Heart right ventricle (tissue), 16 donors: ENCODE data around the gene HEBP1. TPM values are rescaled to one million over a fixed set of nuclear protein-coding genes. Genes with fewer than 3 reads are reported as not detected.

Source experiments
- ATAC-seq, 8 donors: fragments of 200-7000 bp; cut with Tn5 transposase; one replicate each; pipeline ENCODE4 v1.9.1; 2020; ENCODE audit warnings: mild to moderate bottlenecking in 8 of 8, moderate library complexity in 8 of 8, moderate number of reproducible peaks in 1 of 8
- DNase-seq, 2 donors: peaks; one replicate each; pipeline ENCODE4 v3.0.0-alpha.2; 2020
- H3K27ac ChIP-seq, 10 donors: fragments of 200-600 bp; sonication (generic) in 2 of 10; one replicate each; pipeline versions ENCODE4 v1.5.0 to v1.8.0; 2020 to 2022; ENCODE audit warnings: mild to moderate bottlenecking in 3 of 10
- H3K27me3 ChIP-seq, 7 donors: fragments of 200-600 bp; one replicate each; pipeline ENCODE4 v1.8.0; 2021 to 2022; ENCODE audit warnings: mild to moderate bottlenecking in 2 of 7
- H3K36me3 ChIP-seq, 9 donors: fragments of 200-600 bp; sonication (generic) in 1 of 9; one replicate each; pipeline versions ENCODE4 v1.5.0 to v1.8.0; 2020 to 2022; ENCODE audit warnings: mild to moderate bottlenecking in 2 of 9
- H3K4me1 ChIP-seq, 9 donors: fragments of 200-600 bp; sonication (generic) in 1 of 9; one replicate each; pipeline versions ENCODE4 v1.5.0 to v1.8.0; 2020 to 2022; ENCODE audit warnings: mild to moderate bottlenecking in 4 of 9
- H3K4me3 ChIP-seq, 10 donors: fragments of 200-600 bp; sonication (generic) in 2 of 10; one replicate each; pipeline versions ENCODE4 v1.5.0 to v1.8.0; 2020 to 2022; ENCODE audit warnings: mild to moderate bottlenecking in 7 of 10, moderate library complexity in 2 of 10
- H3K9me3 ChIP-seq, 11 donors: fragments of 200-600 bp in 10 of 11; sonication (generic) in 2 of 11; one replicate each; pipeline versions ENCODE4 v1.5.0 to v1.8.0; 2013 to 2022; ENCODE audit warnings: mild to moderate bottlenecking in 2 of 11, control low read depth in 1 of 11, moderate library complexity in 1 of 11
- CTCF ChIP-seq, 9 donors: fragments of 200-600 bp; sonication (generic) in 2 of 9; IDR thresholded peaks; one replicate each; pipeline versions ENCODE4 v1.5.0 to v1.8.0; 2021 to 2022; ENCODE audit warnings: antibody characterized with exemption in 9 of 9, mild to moderate bottlenecking in 5 of 9, moderate library complexity in 1 of 9
- WGBS, 2 donors: extraction: QIAGEN DNeasy Blood & Tissue Kit; methylation state at CpG; one replicate each; pipeline ENCODE4 v1.1.7; 2013; ENCODE audit warnings: inconsistent platforms in 1 of 2; 5-methylcytosine and 5-hydroxymethylcytosine counted together
- intact Hi-C, 10 donors: fragments of 100-400 bp; cut with DNase I; formaldehyde crosslinking; loops; one replicate each; pipeline versions ENCODE4 v1.11.1 to v1.14.2; 2022
- polyA plus RNA-seq, 2 donors: library from polyadenylated mRNA; stranded (reverse); fragments of 200-250 nt; gene quantifications; one replicate each; pipeline ENCODE4 v1.2.3, GENCODE V29; 2013
- total RNA-seq, 10 donors: library from RNA; stranded (reverse); fragmentation: NEBNext Ultra II Directional in 3 of 10; extraction: Animal tissue kit (Norgen Biotek cat#: 25700) in 3 of 10; gene quantifications; one replicate each; pipeline versions ENCODE4 v1.2.1 to v1.2.4, GENCODE V29; 2021 to 2023
- donor health status: Arrhythmogenic right ventricular cardiomyopathy.
- donor health status: ischemic (EF 13 %, LVEDD 7.1; RV severe dilation, severe dysfunction).
- donor health status: healthy with polysubstance abuse.
- donor health status: DM: no; HTN: yes; CAD: no.
- donor health status: DM: no; HTN: no; CAD: no.
- donor health status: ischemic (EF 25% LVEDD 6.9; RV normal size, moderate dysfunction).
- donor health status: ischemic (EF 25% LVEDD 5.7; RV mildly dilated, moderate dysfunction).
- donor health status: healthy.
- donor health status: DM: yes; HTN: yes; CAD: no.
- donor health status: Ischemic cardiomyopathy.
- donor health status: ischemic (EF 35%, LVEDD 5.7; RV mildly dilated, moderate dysfunction).
- donor health status: nonischemic (EF 11% LVEDD 7.7; RV severe dilation, severe dysfunction).
- donor health status: DM: yes; HTN: yes; CAD: no.
- donor health status: PGD.
- donor health status: ischemic (EF 29% LVEDD 5.4; RV normal size, mild dysfunction).
- donor health status: nonischemic (EF 23%, LVEDD 6.1; RV moderate dilation, normal function).

The HEBP1 gene
- total and polyA plus RNA-seq, 12 donors: 23.7 to 72.0 (median 51.4) TPM

- DNase-seq (no peak), ATAC-seq (no peak)
- Histone ChIP-seq H3K27ac (no peak overlapping the region), H3K36me3 (no peaks in the 10 kb centered on the region), H3K4me1 (peaks cover 0 to 7% (median 0%) of the 10 kb centered on the region in 9 donors), H3K27me3 (peaks cover 0 to 3% (median 0%) of the 10 kb centered on the region in 7 donors), H3K4me3 (no peak overlapping the region), H3K9me3 (no peaks in the 10 kb centered on the region)
- intact Hi-C loops: no loop called here
- TF ChIP-seq CTCF (IDR thresholded peaks at IDR 0.05): no peak
- WGBS, 2 donors: 97 to 99% methylated on average over 2 of the region's 2 CpGs
These were observed 32.1 kb upstream of the HEBP1 start for GRCh38 chr12:13032164-13032563.

GRCh38 chr12:13030541-13031291, 30.7 kb upstream of the HEBP1 start:
- no peak for DNase-seq
- peaks cover 0 to 7% (median 0%) of the 10 kb centered on the region in 9 donors for H3K4me1 ChIP-seq
- H3K9me3 ChIP-seq: no peaks in the 10 kb centered on the region
- intact Hi-C loops: no loop called here
- H3K27ac ChIP-seq: no peak overlapping the region
- H3K4me3 ChIP-seq: no peak overlapping the region
- 85 to 87% methylated on average over 9 of the region's 9 CpGs for WGBS, 2 donors
- ATAC-seq: no peak
- no peak for TF ChIP-seq CTCF (IDR thresholded peaks at IDR 0.05)
- peaks cover 0 to 3% (median 0%) of the 10 kb centered on the region in 7 donors for H3K27me3 ChIP-seq
- H3K36me3 ChIP-seq: no peaks in the 10 kb centered on the region

- Histone ChIP-seq H3K4me3 (no peak overlapping the region), H3K9me3 (no peaks in the 10 kb centered on the region), H3K27me3 (peaks cover 0 to 3% (median 0%) of the 10 kb centered on the region in 7 donors), H3K36me3 (no peaks in the 10 kb centered on the region), H3K27ac (no peak overlapping the region), H3K4me1 (peaks cover 0 to 14% (median 0%) of the 10 kb centered on the region in 9 donors)
- DNase-seq (no peak), ATAC-seq (no peak)
- TF ChIP-seq CTCF (IDR thresholded peaks at IDR 0.05): no peak
- intact Hi-C loops: loop anchor here in 5 of 10 donors (5.0 to 10.0 kb wide), 5 partner anchors 66 to 206 kb away; no protein-coding TSS in a partner anchor
- WGBS, 2 donors: 57 to 67% methylated on average over 4 of the region's 4 CpGs
These were observed 28.9 kb upstream of the HEBP1 start for GRCh38 chr12:13028825-13029570.

GRCh38 chr12:13027508-13027907, 27.4 kb upstream of the HEBP1 start:
- ATAC-seq: no peak

More at GRCh38 chr12:13027508-13027907, 27.4 kb upstream of the HEBP1 start:
- Histone ChIP-seq H3K36me3 (no peaks in the 10 kb centered on the region), H3K4me1 (peaks cover 0 to 13% (median 0%) of the 10 kb centered on the region in 9 donors), H3K4me3 (no peak overlapping the region), H3K9me3 (no peaks in the 10 kb centered on the region), H3K27me3 (peaks cover 0 to 3% (median 0%) of the 10 kb centered on the region in 7 donors), H3K27ac (no peak overlapping the region)
- no peak for TF ChIP-seq CTCF (IDR thresholded peaks at IDR 0.05)
- no peak for DNase-seq
- intact Hi-C loops: loop anchor here in 5 of 10 donors (5.0 to 10.0 kb wide), 5 partner anchors 67 to 207 kb away; no protein-coding TSS in a partner anchor
